PC-9 (cell line): ENCODE results near the gene DNMBP. TPM values are rescaled to one million over a fixed set of nuclear protein-coding genes. Genes with fewer than 3 reads are reported as not detected.
A peak's percentile ranks its signal among the peaks of the same experiment; 100 is the strongest.

ENCODE experiments used
- BruUV-seq: library from RNA; stranded (reverse); fragments of 400-500 nt; replicated peaks from 2 replicates; lab custom pipeline; 2021; lab: Mats Ljungman, UMichigan
- CTCF ChIA-PET: fragments of 300-600 bp; sonication (Branson Sonifier 250); formaldehyde crosslinking; loops from one replicate; lab custom pipeline; 2022; ENCODE audit warnings: antibody characterized with exemption; lab: Charles Lee
- POLR2A ChIA-PET: fragments of 300-600 bp; sonication (Branson Sonifier 250); formaldehyde crosslinking; loops from one replicate; lab custom pipeline; 2022; ENCODE audit warnings: antibody characterized with exemption; ENCODE audit not compliant: unreplicated experiment; lab: Charles Lee
- DNase-seq, 2 experiments: peaks; one replicate each; pipeline versions ENCODE4 v3.0.0 to v3.0.0-alpha.2; 2015 to 2022; ENCODE audit warnings: mixed read lengths in 1 of 2
- H2AFZ ChIP-seq: fragments of 200-600 bp; sonication (generic); 2 replicates; pipeline ENCODE4 v1.8.1; 2017; ENCODE audit warnings: antibody characterized with exemption
- H3F3A ChIP-seq: fragments of 200-600 bp; sonication (generic); 2 replicates; pipeline ENCODE4 v1.8.1; 2017; ENCODE audit warnings: antibody characterized with exemption, mild to moderate bottlenecking, low read depth; ENCODE audit not compliant: insufficient read depth
- H3K27ac ChIP-seq: fragments of 200-600 bp; sonication (generic); 2 replicates; pipeline ENCODE4 v1.6.1; 2016; ENCODE audit warnings: mixed run types
- H3K27me3 ChIP-seq: fragments of 200-600 bp; sonication (generic); 2 replicates; pipeline ENCODE4 v1.6.1; 2016; ENCODE audit warnings: low read depth, mixed run types; ENCODE audit not compliant: insufficient read depth
- H3K36me3 ChIP-seq: fragments of 200-600 bp; sonication (generic); 2 replicates; pipeline ENCODE4 v1.6.1; 2016; ENCODE audit warnings: low read depth, mixed run types
- H3K4me1 ChIP-seq: fragments of 200-600 bp; sonication (generic); replicated peaks from 2 replicates; pipeline ENCODE4 v1.6.1; 2016; ENCODE audit warnings: mixed run types; ENCODE audit not compliant: insufficient read depth
- H3K4me2 ChIP-seq: fragments of 200-600 bp; sonication (generic); 2 replicates; pipeline ENCODE4 v1.6.1; 2017; ENCODE audit warnings: mixed run types
- H3K4me3 ChIP-seq: fragments of 200-600 bp; sonication (generic); 2 replicates; pipeline ENCODE4 v1.6.1; 2016; ENCODE audit warnings: mixed run types
- H3K79me2 ChIP-seq: fragments of 200-600 bp; sonication (generic); 2 replicates; pipeline ENCODE4 v1.6.1; 2017; ENCODE audit warnings: low read depth, mixed run types
- H3K9me2 ChIP-seq: fragments of 200-600 bp; sonication (generic); 2 replicates; pipeline ENCODE4 v1.8.1; 2017; ENCODE audit warnings: mild to moderate bottlenecking; ENCODE audit not compliant: insufficient read depth
- H3K9me3 ChIP-seq: fragments of 200-600 bp; sonication (generic); 2 replicates; pipeline ENCODE4 v1.8.1; 2016; ENCODE audit warnings: low read depth; ENCODE audit not compliant: insufficient read depth
- H4K20me1 ChIP-seq: fragments of 200-600 bp; sonication (generic); 2 replicates; pipeline ENCODE4 v1.8.1; 2017; ENCODE audit not compliant: insufficient read depth
- CTCF ChIP-seq: fragments of 200-600 bp; sonication (generic); conservative IDR thresholded peaks from 2 replicates; pipeline ENCODE4 v1.6.1; 2017; ENCODE audit warnings: mixed run types, antibody characterized with exemption, mild to moderate bottlenecking, moderate library complexity
- EZH2 ChIP-seq: fragments of 200-600 bp; sonication (generic); IDR thresholded peaks from 2 replicates; pipeline ENCODE4 v1.8.0; 2017; ENCODE audit warnings: antibody characterized with exemption, low read depth
- intact Hi-C: fragments of 100-400 bp; cut with micrococcal nuclease; formaldehyde crosslinking; loops from one replicate; pipeline ENCODE4 v1.10.0; 2022; ENCODE audit not compliant: unreplicated experiment
- total RNA-seq: library from RNA; stranded (reverse); gene quantifications from 2 replicates; pipeline ENCODE4 v1.2.3, GENCODE V29; 2021

The DNMBP gene
- total RNA-seq, 1 experiment from 2014 or later: 14.9 TPM

GRCh38 chr10:100009283-100009792 lies 409 bp downstream of the DNMBP start:
- DNase-seq: no peak

GRCh38 chr10:100008708-100009282 lies 952 bp downstream of the DNMBP start:
- no TSS peak for BruUV-seq
- Histone ChIP-seq H3K9me2 (no peaks in the 10 kb centered on the region), H2AFZ (peak overlapping the region; percentile 85), H3K9me3 (no peaks in the 10 kb centered on the region), H3K27me3 (no peaks in the 10 kb centered on the region), H3F3A (peaks cover 43% of the 10 kb centered on the region), H3K79me2 (peaks cover 45% of the 10 kb centered on the region), H3K27ac (peak overlapping the region; percentile 93), H3K4me1 (peaks cover 45% of the 10 kb centered on the region), H3K36me3 (no peaks in the 10 kb centered on the region), H4K20me1 (no peaks in the 10 kb centered on the region), H3K4me2 (peak overlapping the region; percentile 90), H3K4me3 (peak overlapping the region; percentile 81)
- intact Hi-C loops: loop anchor here (1.0 to 5.0 kb wide), 2 partner anchors 41 to 102 kb away; no protein-coding TSS in a partner anchor
- DNase-seq: no peak
- no peak for TF ChIP-seq CTCF
- TF ChIP-seq EZH2: no peak
- ChIA-PET CTCF (interaction anchor here (0.6 to 1.7 kb wide), 2 partner anchors 34 to 81 kb away, joined by 5 to 11 read pairs; no protein-coding TSS in a partner anchor), POLR2A (interaction anchor here (0.7 kb wide), 1 partner anchor 95 kb away, joined by 3 read pairs; no protein-coding TSS in a partner anchor)

More at GRCh38 chr10:100009283-100009792, 409 bp downstream of the DNMBP start:
- CTCF ChIA-PET: interaction anchor here (0.5 to 1.7 kb wide), 5 partner anchors 25 to 526 kb away, joined by 3 to 11 read pairs (median 5); partner anchors contain the start of gene HIF1AN
- POLR2A ChIA-PET: no interaction called here
- Histone ChIP-seq H3K4me3 (peak overlapping the region; percentile 81), H3K9me2 (no peaks in the 10 kb centered on the region), H3K36me3 (no peaks in the 10 kb centered on the region), H3K27ac (0 out of 2 replicates have a peak overlapping the region, but pooled peaks have one; percentile 93), H3K79me2 (peaks cover 40% of the 10 kb centered on the region), H4K20me1 (no peaks in the 10 kb centered on the region), H3K9me3 (no peaks in the 10 kb centered on the region), H3F3A (peaks cover 42% of the 10 kb centered on the region), H3K4me1 (peaks cover 41% of the 10 kb centered on the region), H2AFZ (peak overlapping the region; percentile 85), H3K27me3 (no peaks in the 10 kb centered on the region), H3K4me2 (peak overlapping the region; percentile 90)
- TF ChIP-seq CTCF (0 out of 2 replicates have a peak, but pooled peaks have one; percentile 30), EZH2 (no peak)
- intact Hi-C loops: loop anchor here (1.0 to 5.0 kb wide), 2 partner anchors 42 to 103 kb away; no protein-coding TSS in a partner anchor
- BruUV-seq: no TSS peak

- H3K27me3 ChIP-seq: no peaks in the 10 kb centered on the region
- H3K4me3 ChIP-seq: peak overlapping the region; percentile 81
- no peaks in the 10 kb centered on the region for H3K9me2 ChIP-seq
- no peaks in the 10 kb centered on the region for H3K36me3 ChIP-seq
- peak overlapping the region; percentile 85 for H2AFZ ChIP-seq
- no peaks in the 10 kb centered on the region for H4K20me1 ChIP-seq
- H3F3A ChIP-seq: peaks cover 43% of the 10 kb centered on the region
- no peaks in the 10 kb centered on the region for H3K9me3 ChIP-seq
- peak overlapping the region; percentile 90 for H3K4me2 ChIP-seq
- BruUV-seq: TSS peak; percentile 15
- DNase-seq: peak in 1 of 2 experiments; percentile 66
- intact Hi-C loops: loop anchor here (5.0 kb wide), 1 partner anchor 41 kb away; no protein-coding TSS in a partner anchor
- peaks cover 52% of the 10 kb centered on the region for H3K79me2 ChIP-seq
- POLR2A ChIA-PET: interaction anchor here (0.8 kb wide), 1 partner anchor 97 kb away, joined by 4 read pairs; no protein-coding TSS in a partner anchor
- no peak for TF ChIP-seq CTCF
- TF ChIP-seq EZH2: no peak
- H3K4me1 ChIP-seq: peaks cover 45% of the 10 kb centered on the region
- CTCF ChIA-PET: interaction anchor here (1.1 kb wide), 1 partner anchor 31 kb away, joined by 3 read pairs; no protein-coding TSS in a partner anchor
- H3K27ac ChIP-seq: peak overlapping the region; percentile 93
Observed at GRCh38 chr10:100008142-100008522, 1.6 kb downstream of the DNMBP start.
